ENCODE data around the gene CD63.

CD63 gene

DNA sequence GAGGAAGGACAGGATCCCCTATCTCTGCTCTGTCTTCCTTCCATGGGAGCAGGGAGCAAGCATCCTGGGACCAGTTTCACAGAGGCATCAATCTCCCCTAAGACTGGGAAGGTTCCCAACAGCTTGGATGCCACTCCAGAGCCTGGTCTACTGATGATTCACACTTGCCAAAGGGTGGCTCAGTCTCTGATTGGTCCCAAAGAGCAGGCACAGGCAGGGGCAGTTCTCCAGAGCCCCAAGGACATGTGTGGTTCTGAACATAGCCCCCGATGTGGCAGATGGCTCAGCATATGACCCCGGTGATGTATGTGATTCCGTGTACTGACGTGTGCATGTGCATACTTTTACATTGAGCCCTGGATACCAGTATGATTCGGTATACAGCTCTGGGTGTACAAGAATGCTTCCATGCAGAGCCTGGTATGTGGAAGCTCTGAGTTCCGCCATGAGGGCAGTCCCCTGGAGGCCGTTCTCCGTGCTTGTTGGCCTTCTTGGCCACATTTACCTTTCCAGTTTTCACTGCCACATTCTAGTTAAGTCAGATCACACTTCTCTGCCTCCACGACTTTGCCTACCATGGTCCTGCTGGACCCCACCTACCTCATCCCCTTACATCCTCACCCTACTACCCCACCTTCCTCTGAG, 42.3 kb downstream of the CD63 start:
- DNase-seq (ENCODE audit: low read depth): no peak

DNA sequence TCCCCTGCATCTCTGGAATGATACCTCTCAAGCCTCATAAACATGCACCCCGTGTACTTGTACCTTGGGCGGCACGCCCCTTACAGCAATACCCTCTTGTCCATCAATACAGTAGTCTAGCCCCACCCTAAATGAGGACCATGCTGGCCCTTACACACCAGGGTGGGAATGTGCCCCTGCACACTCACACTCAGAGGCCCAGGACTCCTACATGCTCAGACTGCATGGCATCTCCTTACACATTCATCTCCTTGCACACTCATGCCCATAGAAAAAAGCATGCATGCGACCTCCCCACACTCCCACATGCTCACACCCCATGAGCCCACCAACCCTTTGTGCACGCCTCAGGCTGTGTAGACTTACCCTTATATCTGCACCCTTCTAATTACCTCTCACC, 43.1 kb downstream of the CD63 start:
- no peak for DNase-seq (ENCODE audit: low read depth)

DNA sequence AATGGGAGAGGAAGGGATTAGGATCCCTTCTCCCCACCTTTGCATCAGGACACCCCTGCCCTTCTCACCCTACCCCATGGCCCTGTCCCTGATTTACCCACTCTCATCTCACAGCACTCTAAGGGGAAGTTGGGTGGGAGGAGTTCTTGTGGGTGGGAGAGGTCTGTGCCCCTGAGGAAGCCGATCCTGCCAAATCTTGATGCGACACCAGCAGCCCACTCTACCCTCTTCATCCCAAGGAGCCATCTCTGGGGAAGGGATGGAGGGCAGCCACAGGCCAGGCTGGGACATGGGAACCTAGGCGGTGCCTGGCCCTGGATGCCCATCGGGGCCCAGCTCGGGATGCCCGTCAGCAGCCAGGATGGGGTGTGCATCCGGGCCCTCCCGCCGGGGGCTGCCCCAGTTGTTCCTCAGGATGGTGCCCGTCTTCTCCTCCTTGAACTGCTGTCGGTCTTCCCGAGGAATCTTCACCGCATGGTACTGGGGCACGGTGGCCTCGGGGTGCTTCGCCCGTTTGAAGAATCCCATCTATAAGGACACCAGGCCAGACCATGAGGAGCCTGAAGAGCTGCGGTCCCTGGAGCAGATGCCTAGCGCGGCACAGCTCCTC, 43.9 kb downstream of the CD63 start:
- DNase-seq (ENCODE audit: low read depth): no peak

DNA sequence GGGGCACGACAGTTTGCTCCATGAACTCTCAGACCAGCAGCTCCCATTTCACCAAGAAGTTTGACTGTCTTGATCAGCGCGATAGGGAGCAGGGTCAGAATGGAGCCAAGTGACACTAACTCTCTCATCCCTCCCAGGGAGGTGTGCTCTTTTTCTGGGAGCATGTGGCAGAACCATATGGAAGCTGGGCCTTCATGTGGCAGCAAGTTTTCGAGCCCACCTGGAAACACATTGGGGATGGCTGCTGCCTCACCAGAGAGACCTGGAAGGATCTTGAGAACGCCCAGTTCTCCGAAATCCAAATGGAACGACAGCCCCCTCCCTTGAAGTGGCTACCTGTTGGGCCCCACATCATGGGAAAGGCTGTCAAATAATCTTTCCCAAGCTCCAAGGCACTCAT, 45.1 kb downstream of the CD63 start:
- no peak for DNase-seq (ENCODE audit: low read depth)

DNA sequence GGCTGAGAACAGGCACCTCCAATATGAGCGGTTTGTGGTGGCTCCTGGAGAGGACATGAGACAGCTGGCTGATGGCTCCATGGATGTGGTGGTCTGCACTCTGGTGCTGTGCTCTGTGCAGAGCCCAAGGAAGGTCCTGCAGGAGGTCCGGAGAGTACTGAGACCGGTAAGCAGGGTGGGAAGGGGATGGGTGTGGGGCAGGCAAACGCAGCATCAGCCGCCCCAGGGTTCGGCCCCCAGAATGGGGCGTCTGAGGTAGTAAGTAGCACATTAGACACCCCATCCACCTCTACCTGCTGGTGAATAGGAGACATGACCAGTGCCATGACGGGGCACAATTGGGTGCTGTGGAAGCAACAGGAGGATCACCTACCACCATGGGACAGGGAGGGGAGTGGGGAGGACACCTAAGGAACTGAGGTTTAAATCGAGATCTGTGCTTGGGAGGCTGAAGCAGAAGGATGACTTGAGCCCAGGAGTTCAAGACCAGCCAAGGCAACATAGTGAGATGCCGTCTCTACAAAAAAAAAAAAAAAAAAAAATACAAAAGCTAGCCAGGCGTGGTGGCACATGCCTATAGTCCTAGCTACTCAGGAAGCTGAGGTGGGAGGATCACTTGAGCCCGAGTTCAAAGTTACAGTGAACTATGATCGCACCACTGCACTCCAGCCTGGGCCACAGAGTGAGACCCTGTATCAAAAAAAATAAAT, 46.6 kb downstream of the CD63 start:
- DNase-seq (ENCODE audit: low read depth): no peak

DNA sequence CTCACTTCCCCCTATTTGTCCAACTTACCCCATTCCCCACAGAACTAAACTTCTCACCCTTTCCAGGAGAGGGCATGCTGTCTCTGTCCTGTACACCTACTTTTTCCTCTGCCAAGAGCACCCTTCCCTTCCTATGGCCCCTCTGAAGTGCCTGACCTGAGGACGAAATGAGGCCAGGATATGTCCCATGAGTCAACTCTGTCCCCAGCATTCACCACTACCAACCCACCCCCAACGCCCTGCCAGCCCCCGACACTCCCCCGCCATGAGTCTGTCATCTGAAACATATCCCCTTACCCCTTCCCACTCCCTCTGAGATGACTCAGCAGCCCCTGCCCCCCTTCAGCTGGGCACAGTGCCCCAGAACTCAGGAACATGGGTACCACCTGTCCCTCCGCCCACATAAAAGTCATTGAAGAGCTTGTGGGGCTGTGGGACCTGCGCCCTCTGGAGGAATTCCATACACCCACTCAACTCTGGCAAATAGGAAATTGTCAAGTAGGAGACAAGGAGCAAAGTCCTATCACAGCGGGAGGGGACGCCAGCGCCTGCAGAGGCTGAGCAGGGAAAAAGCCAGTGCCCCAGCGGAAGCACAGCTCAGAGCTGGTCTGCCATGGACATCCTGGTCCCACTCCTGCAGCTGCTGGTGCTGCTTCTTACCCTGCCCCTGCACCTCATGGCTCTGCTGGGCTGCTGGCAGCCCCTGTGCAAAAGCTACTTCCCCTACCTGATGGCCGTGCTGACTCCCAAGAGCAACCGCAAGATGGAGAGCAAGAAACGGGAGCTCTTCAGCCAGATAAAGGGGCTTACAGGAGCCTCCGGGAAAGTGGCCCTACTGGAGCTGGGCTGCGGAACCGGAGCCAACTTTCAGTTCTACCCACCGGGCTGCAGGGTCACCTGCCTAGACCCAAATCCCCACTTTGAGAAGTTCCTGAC, 47.4 kb downstream of the CD63 start:
- DNase-seq (ENCODE audit: low read depth): no peak

DNA sequence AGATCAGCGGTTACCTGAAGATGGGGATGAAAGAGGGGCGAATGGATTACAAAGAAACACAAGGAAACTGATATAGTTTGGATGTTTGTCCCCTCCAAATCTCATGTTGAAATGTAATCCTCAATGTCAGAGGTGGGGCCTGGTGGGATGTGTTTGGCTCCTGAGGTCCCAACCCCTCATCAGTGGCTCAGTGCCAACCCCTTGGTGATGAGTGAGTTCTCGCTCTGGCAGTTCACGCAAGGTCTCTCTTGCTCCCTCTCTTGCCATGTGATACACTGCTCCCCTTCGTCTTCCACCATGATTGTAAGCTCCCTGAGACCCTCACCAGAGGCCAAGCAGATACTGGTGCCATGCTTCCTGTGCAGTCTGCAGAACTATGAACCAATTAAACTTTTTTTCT, 49.1 kb downstream of the CD63 start:
- no peak for DNase-seq (ENCODE audit: low read depth)

DNA sequence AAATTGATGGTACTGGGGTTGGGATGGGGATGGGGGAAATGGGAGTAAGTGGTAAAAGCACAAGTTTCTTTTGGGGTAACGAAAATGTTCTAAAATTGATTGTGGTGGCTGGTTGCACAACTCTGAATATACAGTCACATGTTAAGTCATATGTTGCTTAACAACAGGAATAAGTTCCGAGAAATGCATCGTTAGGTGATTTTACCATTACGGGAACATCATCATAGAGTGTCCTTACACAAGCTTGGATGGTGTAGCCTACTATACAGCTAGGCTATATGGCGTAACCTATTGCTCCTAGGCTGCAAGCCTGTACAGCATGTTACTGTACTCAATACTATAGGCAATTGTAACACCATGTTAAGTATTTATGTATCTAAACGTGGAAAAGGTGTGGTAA, 52.1 kb downstream of the CD63 start:
- no peak for DNase-seq (ENCODE audit: low read depth)

DNA sequence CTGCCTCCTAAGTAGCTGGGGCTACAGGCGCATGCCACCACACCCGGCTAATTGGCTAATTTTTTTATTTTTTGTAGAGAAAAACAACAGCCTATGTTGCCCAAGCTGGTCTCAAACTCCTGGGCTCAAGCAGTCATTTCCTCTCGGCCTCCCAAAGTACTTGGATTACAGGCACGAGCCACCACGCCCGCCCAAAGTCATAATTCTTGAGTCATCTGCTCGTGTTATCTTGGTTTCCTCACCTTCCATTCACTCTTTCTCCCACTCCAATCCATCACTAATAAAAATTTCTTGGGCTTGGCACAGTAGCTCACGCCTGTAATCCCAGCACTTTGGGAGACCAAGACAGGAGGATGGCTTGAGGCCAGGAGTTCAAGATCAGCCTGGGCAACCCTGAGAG, 53.1 kb downstream of the CD63 start:
- no peak for DNase-seq (ENCODE audit: low read depth)

Measured in stimulated activated CD4-positive, alpha-beta T cell treated with anti-CD3 and anti-CD28 coated beads, Interleukin-2, amount 100 ng/mL, for 4 hours (primary cell).